HepG2 (cell line): ENCODE results near the gene IL6R. TPM values are rescaled to one million over a fixed set of nuclear protein-coding genes. Genes with fewer than 3 reads are reported as not detected.

Source experiments
- CHCHD3 ChIP-seq: sonication (generic); formaldehyde crosslinking; IDR thresholded peaks from 2 replicates; pipeline ENCODE4 v1.8.0; 2022; ENCODE audit warnings: mild to moderate bottlenecking, missing genetic modification reagents, moderate library complexity
- CREB1 ChIP-seq, 2 experiments: fragments of 450-650 bp in 1 of 2; IDR thresholded peaks; 2 replicates each; pipeline ENCODE4 v1.6.1; 2016 to 2017; ENCODE audit warnings: control low read depth in 1 of 2, mild to moderate bottlenecking in 1 of 2, missing compliant biosample characterization in 1 of 2, missing genetic modification characterization in 1 of 2
- HIVEP1 ChIP-seq: sonication (generic); formaldehyde crosslinking; IDR thresholded peaks from 2 replicates; pipeline ENCODE4 v1.4.0; 2020; ENCODE audit warnings: mild to moderate bottlenecking, missing genetic modification reagents
- JUN ChIP-seq: sonication (generic); formaldehyde crosslinking; IDR thresholded peaks from 2 replicates; pipeline ENCODE4 v1.4.0; 2020; ENCODE audit warnings: mild to moderate bottlenecking, missing genetic modification reagents
- KLF12 ChIP-seq: sonication (generic); formaldehyde crosslinking; IDR thresholded peaks from 2 replicates; pipeline ENCODE4 v1.4.0; 2020; ENCODE audit warnings: missing genetic modification reagents, borderline replicate concordance
- LCORL ChIP-seq, 2 experiments: fragments of 450-650 bp in 1 of 2; sonication (generic) in 1 of 2; formaldehyde crosslinking in 1 of 2; IDR thresholded peaks; 2 replicates each; pipeline versions ENCODE4 v1.5.0 to v1.6.1; 2017 to 2020; ENCODE audit warnings: antibody characterized with exemption in 1 of 2, missing genetic modification reagents in 1 of 2
- RAD21 ChIP-seq: fragments of 450-650 bp; formaldehyde crosslinking; IDR thresholded peaks from 2 replicates; pipeline ENCODE4 v1.5.0; 2020; ENCODE audit warnings: mild to moderate bottlenecking
- REXO4 ChIP-seq: sonication (generic); formaldehyde crosslinking; IDR thresholded peaks from 2 replicates; pipeline ENCODE4 v1.8.0; 2022; ENCODE audit warnings: missing genetic modification reagents, mild to moderate bottlenecking, borderline replicate concordance
- ZNF232 ChIP-seq: sonication (generic); formaldehyde crosslinking; IDR thresholded peaks from 2 replicates; pipeline ENCODE4 v1.4.0; 2020; ENCODE audit warnings: missing genetic modification reagents, borderline replicate concordance
- ZNF264 ChIP-seq: sonication (generic); formaldehyde crosslinking; IDR thresholded peaks from 2 replicates; pipeline ENCODE4 v1.4.0; 2020; ENCODE audit warnings: missing genetic modification reagents
- ZNF441 ChIP-seq: sonication (generic); formaldehyde crosslinking; IDR thresholded peaks from 2 replicates; pipeline ENCODE4 v1.7.0; 2021; ENCODE audit warnings: missing genetic modification reagents, borderline replicate concordance
- ZNF678 ChIP-seq: sonication (generic); formaldehyde crosslinking; IDR thresholded peaks from 2 replicates; pipeline ENCODE4 v1.4.0; 2020; ENCODE audit warnings: mild to moderate bottlenecking, missing genetic modification reagents
- ZNF703 ChIP-seq: sonication (generic); formaldehyde crosslinking; IDR thresholded peaks from 2 replicates; pipeline ENCODE4 v1.5.1; 2020; ENCODE audit warnings: missing genetic modification reagents, mild to moderate bottlenecking, moderate library complexity, borderline replicate concordance
- ZNF746 ChIP-seq: sonication (generic); formaldehyde crosslinking; IDR thresholded peaks from 2 replicates; pipeline ENCODE4 v1.8.0; 2022; ENCODE audit warnings: mild to moderate bottlenecking, missing genetic modification reagents
- polyA plus RNA-seq, 8 experiments: library from polyadenylated mRNA; depleted of rRNA in 3 of 8; stranded (reverse) in 7 of 8; unstranded in 1 of 8; fragments of >200 nt; fragmentation: Illumina TruSeq in 4 of 8; extraction: Trizol in 4 of 8; gene quantifications; 2 replicates each; pipeline versions ENCODE4 v1.2.1 to v1.2.3, GENCODE V29; 2011 to 2016; ENCODE audit warnings: low read depth in 4 of 8, missing spikeins in 1 of 8, mixed read lengths in 1 of 8; ENCODE audit not compliant: insufficient read depth in 1 of 8
- total RNA-seq, 5 experiments: library from RNA; depleted of rRNA; stranded (reverse); fragments of >200 nt; fragmentation: Illumina TruSeq; extraction: Trizol; gene quantifications; 2 replicates each; pipeline ENCODE4 v1.2.3, GENCODE V29; 2016; ENCODE audit warnings: low read depth in 1 of 5
- TF ChIP-seq, protein P1 (sequence below): sonication (generic); formaldehyde crosslinking; IDR thresholded peaks from 2 replicates; pipeline ENCODE4 v1.5.1; 2020; ENCODE audit warnings: mild to moderate bottlenecking, missing genetic modification reagents, borderline replicate concordance
- TF ChIP-seq, protein P2 (sequence below): sonication (generic); formaldehyde crosslinking; IDR thresholded peaks from 2 replicates; pipeline ENCODE4 v1.5.1; 2020; ENCODE audit warnings: missing genetic modification reagents, mild to moderate bottlenecking, borderline replicate concordance
- TF ChIP-seq, protein P3 (sequence below), 2 experiments: IDR thresholded peaks; 2 replicates each; pipeline ENCODE4 v1.6.1; 2011 to 2012; ENCODE audit warnings: low read length in 2 of 2, borderline replicate concordance in 1 of 2, low read depth in 1 of 2, mild to moderate bottlenecking in 1 of 2, moderate library complexity in 1 of 2

Gene IL6R
- total and polyA plus RNA-seq, 2 of the 13 experiments (the other 11 are each of a cell fraction or from before 2014, with no cell fraction given), result 5.0 to 24.5 TPM

DNA sequence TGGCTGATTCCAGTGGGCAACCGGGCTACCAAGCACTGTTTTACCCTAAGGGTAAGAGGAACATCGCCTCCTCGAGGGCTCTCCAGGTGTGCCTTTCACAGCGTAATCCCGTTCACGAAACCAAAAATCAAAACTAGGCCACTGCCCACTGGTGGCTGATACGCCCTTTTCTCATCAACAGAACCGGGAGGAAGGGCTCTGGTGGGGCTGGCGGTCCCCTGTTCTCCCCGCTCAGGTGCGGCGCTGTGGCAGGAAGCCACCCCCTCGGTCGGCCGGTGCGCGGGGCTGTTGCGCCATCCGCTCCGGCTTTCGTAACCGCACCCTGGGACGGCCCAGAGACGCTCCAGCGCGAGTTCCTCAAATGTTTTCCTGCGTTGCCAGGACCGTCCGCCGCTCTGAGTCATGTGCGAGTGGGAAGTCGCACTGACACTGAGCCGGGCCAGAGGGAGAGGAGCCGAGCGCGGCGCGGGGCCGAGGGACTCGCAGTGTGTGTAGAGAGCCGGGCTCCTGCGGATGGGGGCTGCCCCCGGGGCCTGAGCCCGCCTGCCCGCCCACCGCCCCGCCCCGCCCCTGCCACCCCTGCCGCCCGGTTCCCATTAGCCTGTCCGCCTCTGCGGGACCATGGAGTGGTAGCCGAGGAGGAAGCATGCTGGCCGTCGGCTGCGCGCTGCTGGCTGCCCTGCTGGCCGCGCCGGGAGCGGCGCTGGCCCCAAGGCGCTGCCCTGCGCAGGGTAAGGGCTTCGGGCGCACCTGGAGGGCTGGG is at the start of gene IL6R (continued):
- TF ChIP-seq, protein P1, sequence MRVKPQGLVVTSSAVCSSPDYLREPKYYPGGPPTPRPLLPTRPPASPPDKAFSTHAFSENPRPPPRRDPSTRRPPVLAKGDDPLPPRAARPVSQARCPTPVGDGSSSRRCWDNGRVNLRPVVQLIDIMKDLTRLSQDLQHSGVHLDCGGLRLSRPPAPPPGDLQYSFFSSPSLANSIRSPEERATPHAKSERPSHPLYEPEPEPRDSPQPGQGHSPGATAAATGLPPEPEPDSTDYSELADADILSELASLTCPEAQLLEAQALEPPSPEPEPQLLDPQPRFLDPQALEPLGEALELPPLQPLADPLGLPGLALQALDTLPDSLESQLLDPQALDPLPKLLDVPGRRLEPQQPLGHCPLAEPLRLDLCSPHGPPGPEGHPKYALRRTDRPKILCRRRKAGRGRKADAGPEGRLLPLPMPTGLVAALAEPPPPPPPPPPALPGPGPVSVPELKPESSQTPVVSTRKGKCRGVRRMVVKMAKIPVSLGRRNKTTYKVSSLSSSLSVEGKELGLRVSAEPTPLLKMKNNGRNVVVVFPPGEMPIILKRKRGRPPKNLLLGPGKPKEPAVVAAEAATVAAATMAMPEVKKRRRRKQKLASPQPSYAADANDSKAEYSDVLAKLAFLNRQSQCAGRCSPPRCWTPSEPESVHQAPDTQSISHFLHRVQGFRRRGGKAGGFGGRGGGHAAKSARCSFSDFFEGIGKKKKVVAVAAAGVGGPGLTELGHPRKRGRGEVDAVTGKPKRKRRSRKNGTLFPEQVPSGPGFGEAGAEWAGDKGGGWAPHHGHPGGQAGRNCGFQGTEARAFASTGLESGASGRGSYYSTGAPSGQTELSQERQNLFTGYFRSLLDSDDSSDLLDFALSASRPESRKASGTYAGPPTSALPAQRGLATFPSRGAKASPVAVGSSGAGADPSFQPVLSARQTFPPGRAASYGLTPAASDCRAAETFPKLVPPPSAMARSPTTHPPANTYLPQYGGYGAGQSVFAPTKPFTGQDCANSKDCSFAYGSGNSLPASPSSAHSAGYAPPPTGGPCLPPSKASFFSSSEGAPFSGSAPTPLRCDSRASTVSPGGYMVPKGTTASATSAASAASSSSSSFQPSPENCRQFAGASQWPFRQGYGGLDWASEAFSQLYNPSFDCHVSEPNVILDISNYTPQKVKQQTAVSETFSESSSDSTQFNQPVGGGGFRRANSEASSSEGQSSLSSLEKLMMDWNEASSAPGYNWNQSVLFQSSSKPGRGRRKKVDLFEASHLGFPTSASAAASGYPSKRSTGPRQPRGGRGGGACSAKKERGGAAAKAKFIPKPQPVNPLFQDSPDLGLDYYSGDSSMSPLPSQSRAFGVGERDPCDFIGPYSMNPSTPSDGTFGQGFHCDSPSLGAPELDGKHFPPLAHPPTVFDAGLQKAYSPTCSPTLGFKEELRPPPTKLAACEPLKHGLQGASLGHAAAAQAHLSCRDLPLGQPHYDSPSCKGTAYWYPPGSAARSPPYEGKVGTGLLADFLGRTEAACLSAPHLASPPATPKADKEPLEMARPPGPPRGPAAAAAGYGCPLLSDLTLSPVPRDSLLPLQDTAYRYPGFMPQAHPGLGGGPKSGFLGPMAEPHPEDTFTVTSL (CRISPR knock-in tag), result 0 out of 2 replicates have a peak, but pooled peaks have one; percentile 20
- TF ChIP-seq JUN (CRISPR knock-in tag), result no peak
- 0 out of 2 replicates have a peak, but pooled peaks have one; percentile 17 for TF ChIP-seq ZNF678 (CRISPR knock-in tag)
- TF ChIP-seq RAD21, result peak; percentile 75
- TF ChIP-seq ZNF746, result no peak
- TF ChIP-seq, protein P2, sequence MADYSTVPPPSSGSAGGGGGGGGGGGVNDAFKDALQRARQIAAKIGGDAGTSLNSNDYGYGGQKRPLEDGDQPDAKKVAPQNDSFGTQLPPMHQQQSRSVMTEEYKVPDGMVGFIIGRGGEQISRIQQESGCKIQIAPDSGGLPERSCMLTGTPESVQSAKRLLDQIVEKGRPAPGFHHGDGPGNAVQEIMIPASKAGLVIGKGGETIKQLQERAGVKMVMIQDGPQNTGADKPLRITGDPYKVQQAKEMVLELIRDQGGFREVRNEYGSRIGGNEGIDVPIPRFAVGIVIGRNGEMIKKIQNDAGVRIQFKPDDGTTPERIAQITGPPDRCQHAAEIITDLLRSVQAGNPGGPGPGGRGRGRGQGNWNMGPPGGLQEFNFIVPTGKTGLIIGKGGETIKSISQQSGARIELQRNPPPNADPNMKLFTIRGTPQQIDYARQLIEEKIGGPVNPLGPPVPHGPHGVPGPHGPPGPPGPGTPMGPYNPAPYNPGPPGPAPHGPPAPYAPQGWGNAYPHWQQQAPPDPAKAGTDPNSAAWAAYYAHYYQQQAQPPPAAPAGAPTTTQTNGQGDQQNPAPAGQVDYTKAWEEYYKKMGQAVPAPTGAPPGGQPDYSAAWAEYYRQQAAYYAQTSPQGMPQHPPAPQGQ (CRISPR knock-in tag), result no peak
- 0 out of 2 replicates have a peak, but pooled peaks have one; percentile 23 for TF ChIP-seq ZNF232 (CRISPR knock-in tag)
- no peak for TF ChIP-seq ZNF441 (CRISPR knock-in tag)
- TF ChIP-seq ZNF703 (CRISPR knock-in tag), result no peak
- TF ChIP-seq CREB1 (IDR thresholded peaks at IDR 0.05), result no peak
- TF ChIP-seq CREB1 (CRISPR knock-in tag; IDR thresholded peaks at IDR 0.05), result no peak
- TF ChIP-seq KLF12, result no peak; the same call in 1 of the 2 replicates
- TF ChIP-seq CHCHD3 (CRISPR knock-in tag), result no peak
- TF ChIP-seq HIVEP1 (CRISPR knock-in tag), result peak; percentile 60; the same call in 1 of the 2 replicates
- no peak for TF ChIP-seq LCORL (IDR thresholded peaks at IDR 0.05)
- TF ChIP-seq LCORL (CRISPR knock-in tag; IDR thresholded peaks at IDR 0.05), result peak; percentile 96
- TF ChIP-seq ZNF264 (CRISPR knock-in tag), result no peak
- TF ChIP-seq, protein P3, sequence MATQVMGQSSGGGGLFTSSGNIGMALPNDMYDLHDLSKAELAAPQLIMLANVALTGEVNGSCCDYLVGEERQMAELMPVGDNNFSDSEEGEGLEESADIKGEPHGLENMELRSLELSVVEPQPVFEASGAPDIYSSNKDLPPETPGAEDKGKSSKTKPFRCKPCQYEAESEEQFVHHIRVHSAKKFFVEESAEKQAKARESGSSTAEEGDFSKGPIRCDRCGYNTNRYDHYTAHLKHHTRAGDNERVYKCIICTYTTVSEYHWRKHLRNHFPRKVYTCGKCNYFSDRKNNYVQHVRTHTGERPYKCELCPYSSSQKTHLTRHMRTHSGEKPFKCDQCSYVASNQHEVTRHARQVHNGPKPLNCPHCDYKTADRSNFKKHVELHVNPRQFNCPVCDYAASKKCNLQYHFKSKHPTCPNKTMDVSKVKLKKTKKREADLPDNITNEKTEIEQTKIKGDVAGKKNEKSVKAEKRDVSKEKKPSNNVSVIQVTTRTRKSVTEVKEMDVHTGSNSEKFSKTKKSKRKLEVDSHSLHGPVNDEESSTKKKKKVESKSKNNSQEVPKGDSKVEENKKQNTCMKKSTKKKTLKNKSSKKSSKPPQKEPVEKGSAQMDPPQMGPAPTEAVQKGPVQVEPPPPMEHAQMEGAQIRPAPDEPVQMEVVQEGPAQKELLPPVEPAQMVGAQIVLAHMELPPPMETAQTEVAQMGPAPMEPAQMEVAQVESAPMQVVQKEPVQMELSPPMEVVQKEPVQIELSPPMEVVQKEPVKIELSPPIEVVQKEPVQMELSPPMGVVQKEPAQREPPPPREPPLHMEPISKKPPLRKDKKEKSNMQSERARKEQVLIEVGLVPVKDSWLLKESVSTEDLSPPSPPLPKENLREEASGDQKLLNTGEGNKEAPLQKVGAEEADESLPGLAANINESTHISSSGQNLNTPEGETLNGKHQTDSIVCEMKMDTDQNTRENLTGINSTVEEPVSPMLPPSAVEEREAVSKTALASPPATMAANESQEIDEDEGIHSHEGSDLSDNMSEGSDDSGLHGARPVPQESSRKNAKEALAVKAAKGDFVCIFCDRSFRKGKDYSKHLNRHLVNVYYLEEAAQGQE (IDR thresholded peaks at IDR 0.05; ENCODE audit: borderline replicate concordance in 1 of 2, low read depth in 1 of 2, low read length in 2 of 2), result no peak
- TF ChIP-seq REXO4 (CRISPR knock-in tag), result no peak
